Measurements from ENCODE around the gene RCC1.
"Not testable (repeated sequence)": the region's sequence is repeated elsewhere in the genome, so short reads cannot be mapped to it uniquely, and the experiment has no call there.

RCC1 gene

GRCh38 chr1:28586585-28587391 lies 80.9 kb downstream of the RCC1 start:
- not testable (repeated sequence) for DNase-seq
